Skeletal muscle satellite cell (primary cell): ENCODE data around the gene SFMBT2.

Experiments
- H3K27me3 ChIP-seq: 2 replicates; pipeline ENCODE4 v1.7.0; 2013; ENCODE audit warnings: low read length; ENCODE audit not compliant: control insufficient read depth, insufficient read depth
- H3K36me3 ChIP-seq: 2 replicates; pipeline ENCODE4 v1.7.0; 2013; ENCODE audit warnings: mild to moderate bottlenecking, control low read depth, low read length; ENCODE audit not compliant: insufficient read depth
- H3K4me1 ChIP-seq: 2 replicates; pipeline ENCODE4 v1.7.0; 2013; ENCODE audit warnings: low read length; ENCODE audit not compliant: control insufficient read depth, insufficient read depth
- H3K4me2 ChIP-seq: 2 replicates; pipeline ENCODE4 v1.7.0; 2013; ENCODE audit warnings: mild to moderate bottlenecking, low read length
- H3K4me3 ChIP-seq: 2 replicates; pipeline ENCODE4 v1.7.0; 2013; ENCODE audit warnings: low read length
- H3K9ac ChIP-seq: 2 replicates; pipeline ENCODE4 v1.7.0; 2013; ENCODE audit warnings: mild to moderate bottlenecking, low read depth, low read length, moderate library complexity
- H3K9me3 ChIP-seq: replicated peaks from 2 replicates; pipeline ENCODE4 v1.7.0; 2013; ENCODE audit warnings: mild to moderate bottlenecking, control low read depth, low read length

SFMBT2 gene

GRCh38 chr10:7378602-7379403 is 32.0 kb downstream of the SFMBT2 start:
- H3K9ac ChIP-seq, result no peak overlapping the region

GRCh38 chr10:7377614-7378248 is 33.1 kb downstream of the SFMBT2 start:
- Histone ChIP-seq H3K9me3 (no peaks in the 10 kb centered on the region), H3K27me3 (no peaks in the 10 kb centered on the region), H3K4me1 (no peaks in the 10 kb centered on the region)

More at GRCh38 chr10:7378602-7379403, 32.0 kb downstream of the SFMBT2 start:
- Histone ChIP-seq H3K9me3 (no peaks in the 10 kb centered on the region), H3K36me3 (no peaks in the 10 kb centered on the region), H3K4me1 (no peaks in the 10 kb centered on the region), H3K4me3 (no peak overlapping the region), H3K4me2 (no peak overlapping the region), H3K27me3 (no peaks in the 10 kb centered on the region)

GRCh38 chr10:7374795-7375194 is 36.0 kb downstream of the SFMBT2 start:
- Histone ChIP-seq H3K4me2 (no peak overlapping the region), H3K4me1 (no peaks in the 10 kb centered on the region), H3K4me3 (no peak overlapping the region), H3K9me3 (no peaks in the 10 kb centered on the region), H3K27me3 (no peaks in the 10 kb centered on the region), H3K9ac (no peak overlapping the region), H3K36me3 (no peaks in the 10 kb centered on the region)

More at GRCh38 chr10:7377614-7378248, 33.1 kb downstream of the SFMBT2 start:
- Histone ChIP-seq H3K4me3 (no peak overlapping the region), H3K36me3 (no peaks in the 10 kb centered on the region), H3K4me2 (no peak overlapping the region), H3K9ac (no peak overlapping the region)

GRCh38 chr10:7373039-7373438 is 37.8 kb downstream of the SFMBT2 start:
- Histone ChIP-seq H3K4me3 (no peak overlapping the region), H3K9me3 (no peaks in the 10 kb centered on the region), H3K36me3 (no peaks in the 10 kb centered on the region), H3K4me2 (no peak overlapping the region), H3K9ac (no peak overlapping the region), H3K27me3 (no peaks in the 10 kb centered on the region), H3K4me1 (no peaks in the 10 kb centered on the region)

- Histone ChIP-seq H3K4me1 (no peaks in the 10 kb centered on the region), H3K9me3 (no peaks in the 10 kb centered on the region), H3K27me3 (no peaks in the 10 kb centered on the region), H3K36me3 (no peaks in the 10 kb centered on the region), H3K4me2 (no peak overlapping the region), H3K4me3 (no peak overlapping the region), H3K9ac (no peak overlapping the region)
These were observed 38.3 kb downstream of the SFMBT2 start for GRCh38 chr10:7372504-7372903.

- no peaks in the 10 kb centered on the region for H3K27me3 ChIP-seq
- no peak overlapping the region for H3K4me3 ChIP-seq
- no peak overlapping the region for H3K9ac ChIP-seq
- no peaks in the 10 kb centered on the region for H3K36me3 ChIP-seq
- no peak overlapping the region for H3K4me2 ChIP-seq
- no peaks in the 10 kb centered on the region for H3K4me1 ChIP-seq
- no peaks in the 10 kb centered on the region for H3K9me3 ChIP-seq
These were observed 40.3 kb downstream of the SFMBT2 start for GRCh38 chr10:7370511-7370910.

- no peak overlapping the region for H3K4me3 ChIP-seq
- no peaks in the 10 kb centered on the region for H3K36me3 ChIP-seq
- H3K27me3 ChIP-seq, result no peaks in the 10 kb centered on the region
- H3K4me2 ChIP-seq, result no peak overlapping the region
- no peaks in the 10 kb centered on the region for H3K4me1 ChIP-seq
- H3K9ac ChIP-seq, result no peak overlapping the region
- H3K9me3 ChIP-seq, result no peaks in the 10 kb centered on the region
These were observed 45.6 kb downstream of the SFMBT2 start for GRCh38 chr10:7365027-7365745.

- Histone ChIP-seq H3K9ac (no peak overlapping the region), H3K36me3 (no peaks in the 10 kb centered on the region)
These were observed 46.4 kb downstream of the SFMBT2 start for GRCh38 chr10:7364474-7364873.

GRCh38 chr10:7363700-7364099 is 47.1 kb downstream of the SFMBT2 start:
- H3K4me3 ChIP-seq, result no peak overlapping the region
- no peaks in the 10 kb centered on the region for H3K36me3 ChIP-seq
- H3K9ac ChIP-seq, result no peak overlapping the region
- no peaks in the 10 kb centered on the region for H3K4me1 ChIP-seq
- H3K4me2 ChIP-seq, result no peak overlapping the region
- no peaks in the 10 kb centered on the region for H3K27me3 ChIP-seq
- no peaks in the 10 kb centered on the region for H3K9me3 ChIP-seq

More at GRCh38 chr10:7364474-7364873, 46.4 kb downstream of the SFMBT2 start:
- Histone ChIP-seq H3K4me2 (no peak overlapping the region), H3K4me3 (no peak overlapping the region), H3K4me1 (no peaks in the 10 kb centered on the region), H3K9me3 (no peaks in the 10 kb centered on the region), H3K27me3 (no peaks in the 10 kb centered on the region)

GRCh38 chr10:7362471-7362870 is 48.4 kb downstream of the SFMBT2 start:
- Histone ChIP-seq H3K4me3 (no peak overlapping the region), H3K4me2 (no peak overlapping the region), H3K4me1 (no peaks in the 10 kb centered on the region), H3K36me3 (no peaks in the 10 kb centered on the region), H3K27me3 (no peaks in the 10 kb centered on the region), H3K9ac (no peak overlapping the region), H3K9me3 (no peaks in the 10 kb centered on the region)

- no peaks in the 10 kb centered on the region for H3K4me1 ChIP-seq
- no peaks in the 10 kb centered on the region for H3K36me3 ChIP-seq
- no peak overlapping the region for H3K4me2 ChIP-seq
- H3K4me3 ChIP-seq, result no peak overlapping the region
- no peaks in the 10 kb centered on the region for H3K9me3 ChIP-seq
- H3K27me3 ChIP-seq, result no peaks in the 10 kb centered on the region
- no peak overlapping the region for H3K9ac ChIP-seq
These were observed 49.5 kb downstream of the SFMBT2 start for GRCh38 chr10:7361316-7361715.
